ENCODE results near the gene PHLDA2. TPM values are rescaled to one million over a fixed set of nuclear protein-coding genes. Genes with fewer than 3 reads are reported as not detected.

The PHLDA2 gene
- total RNA-seq, 2 experiments from 2014 or later: 0.16 to 0.34 TPM

GRCh38 chr11:2915473-2915872 is 13.7 kb downstream of the PHLDA2 start:
- Histone ChIP-seq H3K36me3 (ENCODE audit: insufficient read depth, low read length) (no peaks in the 10 kb centered on the region), H3K9me2 (ENCODE audit: insufficient read depth, low read length) (no peaks in the 10 kb centered on the region), H3K4me1 (ENCODE audit: insufficient read depth, low read length, poor library complexity, severe bottlenecking) (peaks cover 18% of the 10 kb centered on the region), H4K20me1 (ENCODE audit: insufficient read depth, low read length) (no peaks in the 10 kb centered on the region), H3K27ac (ENCODE audit: low read depth, low read length, poor library complexity, severe bottlenecking) (no peak overlapping the region), H3K4me2 (ENCODE audit: low read length) (no peak overlapping the region), H2AFZ (ENCODE audit: low read length) (no peak overlapping the region), H3K4me3 (ENCODE audit: low read depth, low read length, poor library complexity, severe bottlenecking) (no peak overlapping the region), H3K9me3 (ENCODE audit: low read length) (no peaks in the 10 kb centered on the region), H3K79me2 (ENCODE audit: insufficient read depth, low read depth, low read length) (no peaks in the 10 kb centered on the region)
- DNase-seq (ENCODE audit: low spot score): no peak
- ChIA-PET POLR2A (no interaction called here), CTCF (ENCODE audit: unreplicated experiment) (no interaction called here)
- TF ChIP-seq, protein P1, sequence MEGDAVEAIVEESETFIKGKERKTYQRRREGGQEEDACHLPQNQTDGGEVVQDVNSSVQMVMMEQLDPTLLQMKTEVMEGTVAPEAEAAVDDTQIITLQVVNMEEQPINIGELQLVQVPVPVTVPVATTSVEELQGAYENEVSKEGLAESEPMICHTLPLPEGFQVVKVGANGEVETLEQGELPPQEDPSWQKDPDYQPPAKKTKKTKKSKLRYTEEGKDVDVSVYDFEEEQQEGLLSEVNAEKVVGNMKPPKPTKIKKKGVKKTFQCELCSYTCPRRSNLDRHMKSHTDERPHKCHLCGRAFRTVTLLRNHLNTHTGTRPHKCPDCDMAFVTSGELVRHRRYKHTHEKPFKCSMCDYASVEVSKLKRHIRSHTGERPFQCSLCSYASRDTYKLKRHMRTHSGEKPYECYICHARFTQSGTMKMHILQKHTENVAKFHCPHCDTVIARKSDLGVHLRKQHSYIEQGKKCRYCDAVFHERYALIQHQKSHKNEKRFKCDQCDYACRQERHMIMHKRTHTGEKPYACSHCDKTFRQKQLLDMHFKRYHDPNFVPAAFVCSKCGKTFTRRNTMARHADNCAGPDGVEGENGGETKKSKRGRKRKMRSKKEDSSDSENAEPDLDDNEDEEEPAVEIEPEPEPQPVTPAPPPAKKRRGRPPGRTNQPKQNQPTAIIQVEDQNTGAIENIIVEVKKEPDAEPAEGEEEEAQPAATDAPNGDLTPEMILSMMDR (conservative IDR thresholded peaks at IDR 0.05; ENCODE audit: low read length): no peak
- no peak for TF ChIP-seq EZH2phosphoT487 (IDR thresholded peaks at IDR 0.05; ENCODE audit: borderline replicate concordance, low read depth, low read length)
- no TSS peak for BruUV-seq (replicated peaks)
- intact Hi-C loops (cut with micrococcal nuclease; ENCODE audit: unreplicated experiment): no loop called here

GRCh38 chr11:2914455-2915195 is 14.6 kb downstream of the PHLDA2 start:
- Histone ChIP-seq H3K9me3 (ENCODE audit: low read length) (no peaks in the 10 kb centered on the region), H2AFZ (ENCODE audit: low read length) (no peak overlapping the region), H3K79me2 (ENCODE audit: insufficient read depth, low read depth, low read length) (no peaks in the 10 kb centered on the region), H4K20me1 (ENCODE audit: insufficient read depth, low read length) (no peaks in the 10 kb centered on the region), H3K4me2 (ENCODE audit: low read length) (0 out of 2 replicates have a peak overlapping the region, but pooled peaks have one; percentile 48), H3K4me1 (ENCODE audit: insufficient read depth, low read length, poor library complexity, severe bottlenecking) (peaks cover 18% of the 10 kb centered on the region), H3K4me3 (ENCODE audit: low read depth, low read length, poor library complexity, severe bottlenecking) (no peak overlapping the region), H3K27ac (ENCODE audit: low read depth, low read length, poor library complexity, severe bottlenecking) (no peak overlapping the region), H3K9me2 (ENCODE audit: insufficient read depth, low read length) (no peaks in the 10 kb centered on the region), H3K36me3 (ENCODE audit: insufficient read depth, low read length) (no peaks in the 10 kb centered on the region)
- ChIA-PET POLR2A (no interaction called here), CTCF (ENCODE audit: unreplicated experiment) (no interaction called here)
- no TSS peak for BruUV-seq (replicated peaks)
- DNase-seq (ENCODE audit: low spot score): no peak
- intact Hi-C loops (cut with micrococcal nuclease; ENCODE audit: unreplicated experiment): no loop called here
- TF ChIP-seq, protein P1 (conservative IDR thresholded peaks at IDR 0.05; ENCODE audit: low read length): no peak
- no peak for TF ChIP-seq EZH2phosphoT487 (IDR thresholded peaks at IDR 0.05; ENCODE audit: borderline replicate concordance, low read depth, low read length)

GRCh38 chr11:2913776-2914175 is 15.4 kb downstream of the PHLDA2 start:
- no TSS peak for BruUV-seq (replicated peaks)
- intact Hi-C loops (cut with micrococcal nuclease; ENCODE audit: unreplicated experiment): no loop called here
- DNase-seq (ENCODE audit: low spot score): peak; percentile 30
- Histone ChIP-seq H3K79me2 (ENCODE audit: insufficient read depth, low read depth, low read length) (no peaks in the 10 kb centered on the region), H3K27ac (ENCODE audit: low read depth, low read length, poor library complexity, severe bottlenecking) (no peak overlapping the region), H2AFZ (ENCODE audit: low read length) (no peak overlapping the region), H3K36me3 (ENCODE audit: insufficient read depth, low read length) (no peaks in the 10 kb centered on the region), H3K4me3 (ENCODE audit: low read depth, low read length, poor library complexity, severe bottlenecking) (no peak overlapping the region), H4K20me1 (ENCODE audit: insufficient read depth, low read length) (no peaks in the 10 kb centered on the region), H3K9me2 (ENCODE audit: insufficient read depth, low read length) (no peaks in the 10 kb centered on the region), H3K4me1 (ENCODE audit: insufficient read depth, low read length, poor library complexity, severe bottlenecking) (peaks cover 18% of the 10 kb centered on the region), H3K4me2 (ENCODE audit: low read length) (peak overlapping the region; percentile 48), H3K9me3 (ENCODE audit: low read length) (no peaks in the 10 kb centered on the region)
- TF ChIP-seq, protein P1 (conservative IDR thresholded peaks at IDR 0.05; ENCODE audit: low read length): no peak
- no peak for TF ChIP-seq EZH2phosphoT487 (IDR thresholded peaks at IDR 0.05; ENCODE audit: borderline replicate concordance, low read depth, low read length)
- CTCF ChIA-PET (ENCODE audit: unreplicated experiment): no interaction called here
- POLR2A ChIA-PET: no interaction called here

Measured in OCI-LY7 (cell line).